SJSA1 (cell line): ENCODE data around the gene GAB4. TPM values are rescaled to one million over a fixed set of nuclear protein-coding genes. Genes with fewer than 3 reads are reported as not detected.
"Not testable (repeated sequence)": the region's sequence is repeated elsewhere in the genome, so short reads cannot be mapped to it uniquely, and the experiment has no call there.

Experiments used
- DNase-seq, 2 experiments: peaks; one replicate each; pipeline ENCODE4 v3.0.0-alpha.2; 2015 to 2020; ENCODE audit warnings: low spot score in 2 of 2, low read depth in 1 of 2
- H3K27ac ChIP-seq: fragments of 250-450 bp; sonication (Bioruptor Pico); 2 replicates; pipeline ENCODE4 v1.5.1; 2020; ENCODE audit warnings: mild to moderate bottlenecking, moderate library complexity
- H3K27me3 ChIP-seq: fragments of 250-450 bp; sonication (Bioruptor Pico); replicated peaks from 2 replicates; pipeline ENCODE4 v1.5.1; 2020; ENCODE audit warnings: mild to moderate bottlenecking, moderate library complexity
- H3K36me3 ChIP-seq: fragments of 250-450 bp; sonication (Bioruptor Pico); 2 replicates; pipeline ENCODE4 v1.5.1; 2020; ENCODE audit warnings: mild to moderate bottlenecking
- H3K4me1 ChIP-seq: fragments of 250-450 bp; sonication (Bioruptor Pico); replicated peaks from 2 replicates; pipeline ENCODE4 v1.6.1; 2021; ENCODE audit warnings: mild to moderate bottlenecking
- H3K4me3 ChIP-seq: fragments of 250-450 bp; sonication (Bioruptor Pico); 2 replicates; pipeline ENCODE4 v1.5.1; 2020; ENCODE audit warnings: mild to moderate bottlenecking
- H3K9me3 ChIP-seq: fragments of 250-450 bp; sonication (Bioruptor Pico); replicated peaks from 2 replicates; pipeline ENCODE4 v1.5.1; 2020; ENCODE audit warnings: mild to moderate bottlenecking
- total RNA-seq: library from RNA; depleted of rRNA; stranded (reverse); fragments of >200 nt; shearing (Covaris generic); gene quantifications from 2 replicates; pipeline ENCODE4 v1.2.3, GENCODE V29; 2014

Gene GAB4
- total RNA-seq, 1 experiment from 2014 or later, result not detected

DNA sequence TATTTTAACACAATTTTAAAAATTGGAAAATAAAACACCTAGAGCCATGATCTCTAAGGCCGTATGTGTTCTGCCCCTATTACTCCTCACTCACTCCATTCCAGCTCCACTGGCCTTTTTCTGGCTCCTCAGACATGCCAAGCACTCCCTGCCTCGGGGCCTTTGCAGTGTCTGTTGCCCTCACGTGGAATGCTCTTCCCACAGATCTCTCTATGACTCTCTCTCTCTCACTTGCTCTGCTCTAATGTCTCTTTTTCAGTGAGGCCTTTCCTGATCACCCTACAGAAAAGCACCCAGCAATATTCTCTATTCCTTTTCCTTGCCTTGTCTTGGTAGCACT lies 6.0 kb upstream of the GAB4 start:
- not testable (repeated sequence) for H3K36me3 ChIP-seq, H3K27ac ChIP-seq, DNase-seq, H3K9me3 ChIP-seq, H3K4me1 ChIP-seq, H3K4me3 ChIP-seq, H3K27me3 ChIP-seq

DNA sequence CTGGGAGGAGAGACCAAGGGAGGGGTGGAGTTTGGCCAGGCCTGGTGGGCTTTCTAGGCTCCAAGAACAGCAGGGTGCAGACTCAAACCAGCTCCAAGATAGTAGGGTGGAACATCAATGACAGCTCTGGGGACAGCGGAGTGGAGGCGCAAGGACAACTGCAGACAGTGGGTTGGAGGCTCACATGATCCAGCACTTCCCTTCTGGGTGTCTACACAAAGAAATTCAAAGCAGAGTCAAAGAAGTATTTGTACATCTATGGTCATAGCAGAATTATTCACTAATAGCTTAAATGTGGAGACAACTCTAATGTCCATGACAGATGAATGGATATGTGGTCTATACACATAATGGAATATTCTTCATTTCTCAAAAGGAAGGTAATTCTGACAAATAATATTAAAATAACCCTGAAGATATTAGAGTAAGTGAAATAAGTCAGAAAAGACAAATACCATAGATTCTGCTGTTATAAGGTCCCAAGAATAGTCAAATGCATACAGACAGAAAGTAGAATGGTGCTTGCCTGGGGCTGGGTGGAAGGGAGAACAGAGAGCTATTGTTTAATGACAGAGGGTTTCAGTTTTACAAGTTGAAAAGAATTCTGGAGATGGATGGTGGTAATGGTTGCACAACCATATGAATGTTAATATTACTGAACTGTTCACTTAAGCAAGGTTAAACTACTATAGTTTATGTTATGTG lies 5.5 kb upstream of the GAB4 start:
- Histone ChIP-seq H3K4me3 (no peak overlapping the region), H3K27ac (no peak overlapping the region), H3K36me3 (no peaks in the 10 kb centered on the region), H3K4me1 (no peaks in the 10 kb centered on the region), H3K9me3 (no peaks in the 10 kb centered on the region), H3K27me3 (no peaks in the 10 kb centered on the region)
- no peak for DNase-seq

DNA sequence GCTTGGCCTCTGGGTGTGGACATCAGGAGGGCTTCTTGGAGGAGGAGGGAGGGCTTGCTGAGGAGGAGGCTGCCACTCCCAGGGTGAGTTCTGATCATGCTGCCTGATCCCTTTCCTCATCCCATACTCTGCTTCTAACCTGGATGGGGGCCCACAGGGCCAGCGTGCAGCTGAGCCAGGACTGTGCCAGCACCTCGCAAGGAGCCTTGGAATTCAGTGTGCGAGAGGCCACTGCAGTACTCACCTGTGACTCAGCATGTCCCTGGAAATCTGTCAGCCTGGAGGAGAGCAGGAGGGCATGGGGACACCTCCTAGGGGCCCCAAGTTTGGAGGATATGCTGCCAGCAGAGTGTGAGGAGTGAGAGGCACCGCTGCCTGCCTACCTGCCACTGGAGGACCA lies 4.2 kb upstream of the GAB4 start:
- Histone ChIP-seq H3K9me3 (no peaks in the 10 kb centered on the region), H3K4me1 (no peaks in the 10 kb centered on the region), H3K27ac (no peak overlapping the region), H3K27me3 (no peaks in the 10 kb centered on the region), H3K36me3 (no peaks in the 10 kb centered on the region), H3K4me3 (no peak overlapping the region)
- no peak for DNase-seq

DNA sequence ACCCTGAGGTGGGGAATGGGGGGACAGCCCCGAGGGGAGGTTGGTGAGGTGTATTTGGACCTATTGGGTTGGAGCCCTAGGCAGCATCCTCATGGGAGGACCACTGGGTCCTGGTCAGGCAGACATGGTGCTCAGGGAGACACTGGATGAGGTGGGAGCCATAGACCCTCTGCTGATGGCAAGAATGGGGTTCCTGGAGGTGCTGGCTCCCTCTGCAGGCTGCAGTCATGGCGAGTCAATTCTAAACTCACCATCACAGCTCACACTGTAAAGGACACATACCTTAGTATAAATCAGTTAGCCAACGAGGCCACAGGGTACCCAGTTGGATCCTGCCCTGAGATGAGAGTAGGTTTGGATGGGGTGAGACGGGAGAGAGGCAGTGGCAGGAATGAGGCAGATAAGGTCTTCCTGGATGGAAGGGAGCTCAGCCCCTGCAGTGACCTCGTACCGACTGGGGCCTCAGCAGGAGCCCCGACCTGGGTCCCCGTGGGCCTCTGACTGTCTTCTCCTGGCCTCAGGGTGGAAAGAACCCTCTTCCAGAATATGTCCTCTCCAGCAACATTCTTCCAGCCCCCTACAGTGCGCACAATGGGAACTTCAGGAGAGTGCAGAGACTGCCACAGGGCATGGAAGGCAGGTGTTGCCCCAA lies 1.7 kb upstream of the GAB4 start:
- Histone ChIP-seq H3K9me3 (no peaks in the 10 kb centered on the region), H3K36me3 (no peaks in the 10 kb centered on the region), H3K4me3 (no peak overlapping the region), H3K27me3 (no peaks in the 10 kb centered on the region), H3K4me1 (no peaks in the 10 kb centered on the region), H3K27ac (no peak overlapping the region)
- no peak for DNase-seq

DNA sequence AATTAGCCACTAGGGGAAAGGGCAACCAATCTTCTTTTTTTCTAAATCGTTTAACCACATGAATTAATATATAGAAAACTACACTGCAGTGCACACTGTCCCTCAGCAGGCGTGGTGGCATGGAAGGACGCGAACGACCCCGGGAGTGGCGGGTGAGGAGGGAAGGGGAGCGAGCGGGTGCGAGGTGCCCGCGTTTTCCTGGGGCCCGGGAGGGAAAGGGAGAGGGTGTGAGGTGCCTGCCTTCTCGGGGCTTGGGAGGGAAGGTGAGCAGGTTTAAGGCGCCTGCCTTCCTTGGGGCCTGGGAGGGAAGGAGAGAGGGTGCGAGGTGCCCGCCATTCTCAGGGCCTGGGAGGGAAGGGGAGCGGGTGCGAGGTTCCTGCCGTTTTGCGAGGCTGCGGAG lies 765 bp downstream of the GAB4 start:
- no peaks in the 10 kb centered on the region for H3K9me3 ChIP-seq
- DNase-seq, result no peak
- no peaks in the 10 kb centered on the region for H3K4me1 ChIP-seq
- no peak overlapping the region for H3K4me3 ChIP-seq
- no peaks in the 10 kb centered on the region for H3K27me3 ChIP-seq
- no peaks in the 10 kb centered on the region for H3K36me3 ChIP-seq
- H3K27ac ChIP-seq, result no peak overlapping the region

DNA sequence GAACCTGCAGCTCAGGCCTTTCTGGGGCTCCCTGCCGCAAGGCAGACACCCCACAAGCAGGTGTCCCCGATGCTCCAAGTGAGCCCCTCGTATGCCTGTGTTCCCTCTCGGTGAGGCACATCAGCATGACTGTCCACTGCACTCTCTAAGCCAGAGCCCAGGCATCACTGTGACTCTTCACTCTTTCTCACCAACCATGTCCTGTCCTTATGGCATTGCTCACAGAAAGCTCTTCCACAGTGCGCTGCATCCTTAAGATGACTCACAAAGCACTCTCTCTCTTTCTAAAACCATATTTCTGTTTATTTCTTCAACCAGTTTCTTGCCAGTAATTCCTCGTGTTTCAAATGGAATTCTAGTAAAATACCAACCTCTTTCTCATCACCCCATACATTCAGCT lies 18.1 kb downstream of the GAB4 start:
- Histone ChIP-seq H3K27ac (no peak overlapping the region), H3K27me3 (no peaks in the 10 kb centered on the region), H3K4me1 (no peaks in the 10 kb centered on the region), H3K36me3 (no peaks in the 10 kb centered on the region), H3K4me3 (no peak overlapping the region), H3K9me3 (no peaks in the 10 kb centered on the region)
- DNase-seq, result no peak

DNA sequence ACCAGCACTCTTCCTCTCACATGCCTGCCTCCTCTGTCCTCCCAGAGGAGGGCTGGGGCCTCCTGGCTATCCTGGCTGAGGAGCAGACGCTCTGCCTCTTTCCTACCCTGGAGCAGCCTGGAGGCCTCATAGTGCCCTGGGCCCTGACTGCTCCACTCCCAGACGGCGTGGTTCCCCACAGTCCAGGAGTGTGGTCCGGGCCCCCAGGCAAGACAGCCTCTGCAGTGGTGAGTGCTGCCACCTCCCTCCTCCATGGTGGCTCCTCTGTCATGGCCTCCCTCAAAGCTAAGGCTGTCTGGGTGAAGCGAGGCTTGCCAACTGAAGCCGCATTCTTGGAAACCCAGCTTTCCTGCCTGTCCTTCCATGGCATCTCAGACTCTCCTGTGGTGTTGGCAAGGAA lies 19.8 kb downstream of the GAB4 start:
- no peak overlapping the region for H3K4me3 ChIP-seq
- no peaks in the 10 kb centered on the region for H3K9me3 ChIP-seq
- DNase-seq, result no peak
- no peaks in the 10 kb centered on the region for H3K27me3 ChIP-seq
- H3K27ac ChIP-seq, result no peak overlapping the region
- no peaks in the 10 kb centered on the region for H3K4me1 ChIP-seq
- H3K36me3 ChIP-seq, result no peaks in the 10 kb centered on the region

DNA sequence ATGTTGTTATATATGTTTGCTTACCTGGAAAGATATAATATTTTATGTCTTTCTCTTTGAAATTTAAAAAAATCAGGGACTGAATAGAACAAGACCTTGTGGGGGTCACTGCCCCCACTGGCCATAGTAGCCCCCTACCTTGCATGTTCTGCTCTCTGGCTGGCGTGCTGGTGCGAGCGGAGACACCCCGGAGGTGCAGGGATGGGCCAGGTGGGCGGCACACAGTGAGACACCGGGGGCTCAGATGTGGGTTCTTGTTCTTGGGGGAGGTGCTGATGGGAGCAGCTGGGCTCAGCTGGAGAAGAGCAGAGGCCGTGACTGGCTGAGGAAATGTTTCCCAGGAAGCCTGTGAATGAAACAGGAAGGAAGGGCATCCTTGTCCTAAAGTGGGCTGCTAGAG lies 20.2 kb downstream of the GAB4 start:
- Histone ChIP-seq H3K27ac (no peak overlapping the region), H3K4me1 (no peaks in the 10 kb centered on the region), H3K36me3 (no peaks in the 10 kb centered on the region), H3K27me3 (no peaks in the 10 kb centered on the region), H3K4me3 (no peak overlapping the region), H3K9me3 (0 out of 2 replicates have a peak, but pooled peaks cover 2% of the 10 kb centered on the region)
- DNase-seq, result no peak

DNA sequence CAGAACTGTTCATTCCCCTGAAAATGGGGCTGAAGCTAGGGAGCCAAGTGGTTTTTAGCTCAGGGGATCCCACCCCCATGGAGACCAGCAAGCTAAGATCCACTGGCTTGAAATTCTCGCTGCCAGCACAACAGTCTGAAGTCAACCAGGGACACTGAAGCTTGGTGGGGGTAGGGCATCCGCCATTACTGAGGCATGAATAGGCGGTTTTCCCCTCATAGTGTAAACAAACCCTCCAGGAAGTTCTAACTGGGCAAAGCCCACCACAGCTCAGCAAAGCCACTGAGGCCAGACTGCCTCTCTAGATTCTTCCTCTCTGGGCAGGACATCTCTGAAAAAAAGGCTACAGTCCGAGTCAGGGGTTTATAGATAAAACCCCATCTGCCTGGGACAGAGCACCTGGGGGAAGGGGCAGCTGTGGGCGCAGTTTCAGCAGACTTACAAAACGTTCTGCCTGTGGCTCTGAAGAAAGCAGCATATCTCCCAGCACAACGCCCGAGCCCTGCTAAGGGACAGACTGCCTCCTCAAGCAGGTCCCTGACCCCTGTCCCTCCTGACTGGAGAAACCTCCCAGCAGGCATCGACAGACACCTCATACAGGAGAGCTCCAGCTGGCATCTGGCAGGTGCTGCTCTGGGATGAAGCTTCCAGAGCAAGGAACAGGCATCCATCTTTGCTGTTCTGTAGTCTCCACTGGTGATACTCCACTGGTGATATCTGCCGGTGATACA lies 32.7 kb downstream of the GAB4 start:
- H3K27me3 ChIP-seq, result no peaks in the 10 kb centered on the region
- H3K4me1 ChIP-seq, result no peaks in the 10 kb centered on the region
- H3K4me3 ChIP-seq, result no peak overlapping the region
- H3K9me3 ChIP-seq, result no peaks in the 10 kb centered on the region
- H3K36me3 ChIP-seq, result no peaks in the 10 kb centered on the region
- peak in 1 of 2 experiments; percentile 33 for DNase-seq
- H3K27ac ChIP-seq, result no peak overlapping the region

DNA sequence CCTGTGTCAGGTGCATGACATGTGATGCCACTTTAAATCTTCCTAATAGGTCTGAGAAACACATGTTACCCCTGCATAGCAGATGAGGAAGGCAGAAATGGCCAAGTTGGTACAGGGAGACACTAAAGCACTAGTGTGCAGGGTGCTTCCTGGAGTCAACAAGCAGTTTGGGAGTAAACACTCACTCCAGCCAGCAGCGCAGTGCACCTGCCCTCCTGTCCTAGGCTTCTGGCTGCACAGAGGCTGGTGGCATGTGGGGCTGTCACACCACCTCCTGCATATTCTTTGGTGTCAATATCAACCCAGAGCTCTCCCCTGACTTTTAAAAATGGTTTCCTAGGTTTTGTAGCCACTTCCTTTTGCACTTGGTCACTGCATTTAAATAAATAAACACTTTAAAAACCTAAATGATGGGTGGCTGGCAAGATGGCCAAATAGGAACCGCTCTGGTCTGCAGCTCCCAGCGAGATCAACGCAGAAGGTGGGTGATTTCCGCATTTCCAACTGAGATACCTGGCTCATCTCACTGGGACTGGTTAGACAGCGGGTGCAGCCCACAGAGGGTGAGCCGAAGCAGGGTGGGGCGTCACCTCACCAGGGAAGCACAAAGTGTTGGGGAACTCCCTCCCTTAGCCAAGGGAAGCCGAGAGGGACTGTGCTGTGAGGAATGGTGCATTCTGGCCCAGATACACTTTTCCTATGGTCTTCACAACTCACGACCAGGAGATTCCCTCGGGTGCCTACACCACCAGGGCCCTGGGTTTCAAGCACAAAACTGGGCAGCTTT lies 33.5 kb downstream of the GAB4 start:
- Histone ChIP-seq H3K4me3 (no peak overlapping the region), H3K27ac (no peak overlapping the region), H3K4me1 (no peaks in the 10 kb centered on the region), H3K27me3 (no peaks in the 10 kb centered on the region), H3K9me3 (no peaks in the 10 kb centered on the region), H3K36me3 (no peaks in the 10 kb centered on the region)
- no peak for DNase-seq

DNA sequence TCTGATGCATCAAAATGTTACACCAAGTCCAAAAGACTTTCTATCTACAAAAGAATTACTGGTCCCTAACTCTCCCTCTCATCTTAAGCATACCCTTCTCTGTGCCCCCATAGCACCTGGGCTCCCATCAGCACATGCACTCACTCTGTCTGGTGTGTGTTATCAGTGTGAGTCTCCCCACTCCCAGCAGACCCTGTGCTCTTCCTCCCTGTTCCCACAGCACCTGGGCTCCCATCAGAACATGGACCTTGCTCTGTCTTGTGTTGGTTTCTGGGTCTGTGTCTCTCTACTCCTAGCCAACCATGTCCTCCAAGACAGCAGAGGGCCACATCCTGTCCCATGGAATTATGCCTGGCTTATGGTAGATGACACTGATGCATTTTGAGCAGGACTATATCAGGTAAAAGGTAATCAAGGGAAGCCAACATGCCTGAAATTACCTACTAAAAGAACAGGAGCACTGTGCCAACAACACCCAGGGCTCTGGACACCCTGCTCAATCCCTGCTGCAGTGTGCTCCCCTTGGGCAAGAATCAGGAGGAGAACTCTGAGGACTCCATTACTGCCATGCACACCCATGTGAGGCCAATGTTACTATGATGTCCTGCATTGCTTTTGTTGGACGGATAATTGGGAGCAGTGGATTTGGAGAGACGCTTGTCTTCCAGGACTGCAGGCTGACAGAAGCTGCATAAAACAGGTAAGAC lies 34.3 kb downstream of the GAB4 start:
- Histone ChIP-seq H3K9me3 (no peaks in the 10 kb centered on the region), H3K4me1 (no peaks in the 10 kb centered on the region), H3K36me3 (no peaks in the 10 kb centered on the region), H3K27ac (no peak overlapping the region), H3K27me3 (no peaks in the 10 kb centered on the region), H3K4me3 (no peak overlapping the region)
- DNase-seq, result peak in 1 of 2 experiments; percentile 24

DNA sequence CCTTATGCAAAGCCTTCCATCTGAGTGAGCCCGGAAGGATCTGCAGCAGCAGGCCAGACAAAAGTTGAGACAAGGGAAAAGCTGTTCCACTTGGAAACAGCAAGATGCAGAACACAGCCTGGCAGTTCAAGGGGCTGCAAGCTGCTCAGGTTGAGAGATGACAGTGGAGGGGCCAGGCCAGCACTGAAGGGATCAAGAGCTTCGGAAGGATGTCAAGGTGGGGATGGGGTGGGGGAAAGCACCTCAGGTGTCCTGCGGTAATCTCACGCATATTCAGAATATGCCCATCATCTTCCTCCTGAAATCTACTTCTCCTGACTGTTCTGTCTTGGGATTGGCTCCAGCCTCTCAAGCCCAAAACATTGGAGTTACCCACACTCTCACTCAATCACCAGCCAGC lies 35.7 kb downstream of the GAB4 start:
- H3K4me1 ChIP-seq, result no peaks in the 10 kb centered on the region
- H3K27ac ChIP-seq, result no peak overlapping the region
- no peak overlapping the region for H3K4me3 ChIP-seq
- no peaks in the 10 kb centered on the region for H3K27me3 ChIP-seq
- no peaks in the 10 kb centered on the region for H3K36me3 ChIP-seq
- H3K9me3 ChIP-seq, result no peaks in the 10 kb centered on the region
- DNase-seq, result peak in 1 of 2 experiments; percentile 31

DNA sequence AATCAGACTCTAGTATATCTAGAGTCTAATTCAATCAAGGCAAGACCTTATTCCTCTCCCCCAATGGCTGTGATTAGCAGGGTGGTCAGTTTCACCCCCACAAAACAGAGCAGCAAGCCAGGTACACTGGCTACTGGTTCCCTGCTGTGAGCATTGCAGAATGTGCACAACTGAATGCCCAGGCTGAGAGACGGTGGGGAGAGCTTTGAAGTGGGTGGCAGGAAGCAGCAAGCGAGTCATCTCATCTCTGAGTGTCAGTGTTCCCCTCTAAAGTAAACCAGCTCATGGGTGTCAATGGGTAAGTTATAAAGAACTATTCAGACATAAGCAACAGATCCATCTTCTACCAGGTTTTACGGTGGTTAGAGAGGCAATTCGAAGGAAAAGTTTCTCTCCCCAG lies 37.6 kb downstream of the GAB4 start:
- Histone ChIP-seq H3K27ac (no peak overlapping the region), H3K4me3 (no peak overlapping the region), H3K36me3 (no peaks in the 10 kb centered on the region), H3K27me3 (no peaks in the 10 kb centered on the region), H3K4me1 (no peaks in the 10 kb centered on the region), H3K9me3 (no peaks in the 10 kb centered on the region)
- no peak for DNase-seq
